Trophoblast cell (in vitro differentiated cells and primary cell): ENCODE measurements around the gene TRAPPC1.
A peak's percentile ranks its signal among the peaks of the same experiment; 100 is the strongest.

Experiments
- DNase-seq, 2 donors: peaks; one replicate each; pipeline ENCODE4 v3.0.0-alpha.2; 2016
- H2AFZ ChIP-seq: 2 replicates; pipeline ENCODE4 v1.6.1; 2013; ENCODE audit warnings: low read length, moderate library complexity, mild to moderate bottlenecking; ENCODE audit not compliant: insufficient read depth, poor library complexity
- H2AK5ac ChIP-seq: 2 replicates; pipeline ENCODE4 v1.6.1; 2013; ENCODE audit warnings: mild to moderate bottlenecking, low read length
- H2BK120ac ChIP-seq: 2 replicates; pipeline ENCODE4 v1.6.1; 2013; ENCODE audit warnings: low read length, mild to moderate bottlenecking, moderate library complexity; ENCODE audit not compliant: insufficient read depth, poor library complexity
- H2BK12ac ChIP-seq: 2 replicates; pipeline ENCODE4 v1.6.1; 2013; ENCODE audit warnings: mild to moderate bottlenecking, low read length, moderate library complexity
- H2BK5ac ChIP-seq: 2 replicates; pipeline ENCODE4 v1.6.1; 2013; ENCODE audit warnings: low read length, low read depth, moderate library complexity, mild to moderate bottlenecking; ENCODE audit not compliant: poor library complexity
- H3K14ac ChIP-seq: 2 replicates; pipeline ENCODE4 v1.6.1; 2013; ENCODE audit warnings: mild to moderate bottlenecking, low read length
- H3K18ac ChIP-seq: 2 replicates; pipeline ENCODE4 v1.6.1; 2013; ENCODE audit warnings: mild to moderate bottlenecking, low read length
- H3K23ac ChIP-seq: 2 replicates; pipeline ENCODE4 v1.6.1; 2013; ENCODE audit warnings: low read length
- H3K27ac ChIP-seq: 2 replicates; pipeline ENCODE4 v1.5.1; 2013; ENCODE audit warnings: low read depth, mild to moderate bottlenecking, inconsistent platforms, low read length, moderate library complexity
- H3K27me3 ChIP-seq: 2 replicates; pipeline ENCODE4 v1.6.1; 2013; ENCODE audit warnings: inconsistent platforms, mild to moderate bottlenecking, low read length, moderate library complexity; ENCODE audit not compliant: insufficient read depth
- H3K36me3 ChIP-seq, 2 experiments: 1 replicate in 1 of 2; 2 replicates in 1 of 2; pipeline ENCODE4 v1.6.1; 2013; ENCODE audit warnings: low read length in 2 of 2, mild to moderate bottlenecking in 2 of 2, moderate library complexity in 1 of 2; ENCODE audit not compliant: insufficient read depth in 2 of 2, control insufficient read depth in 1 of 2
- H3K4ac ChIP-seq: 2 replicates; pipeline ENCODE4 v1.6.1; 2013; ENCODE audit warnings: low read depth, mild to moderate bottlenecking, low read length, moderate library complexity
- H3K4me1 ChIP-seq, 2 experiments: 1 replicate in 1 of 2; 2 replicates in 1 of 2; pipeline ENCODE4 v1.6.1; 2013; ENCODE audit warnings: low read length in 2 of 2, mild to moderate bottlenecking in 2 of 2, moderate library complexity in 1 of 2; ENCODE audit not compliant: insufficient read depth in 2 of 2, control insufficient read depth in 1 of 2
- H3K4me2 ChIP-seq: 2 replicates; pipeline ENCODE4 v1.6.1; 2013; ENCODE audit warnings: inconsistent platforms, mild to moderate bottlenecking, low read length, moderate library complexity
- H3K4me3 ChIP-seq: 2 replicates; pipeline ENCODE4 v1.5.1; 2013; ENCODE audit warnings: mild to moderate bottlenecking, low read depth, low read length, inconsistent platforms
- H3K79me1 ChIP-seq: one replicate; pipeline ENCODE4 v1.6.1; 2013; ENCODE audit warnings: low read length
- H3K79me2 ChIP-seq: 2 replicates; pipeline ENCODE4 v1.6.1; 2013; ENCODE audit warnings: low read length, mild to moderate bottlenecking; ENCODE audit not compliant: control insufficient read depth, insufficient read depth, poor library complexity
- H3K9ac ChIP-seq: 2 replicates; pipeline ENCODE4 v1.6.1; 2013; ENCODE audit warnings: mild to moderate bottlenecking, low read length
- H3K9me3 ChIP-seq: 2 replicates; pipeline ENCODE4 v1.6.1; 2013; ENCODE audit warnings: low read depth, mild to moderate bottlenecking, control low read depth, inconsistent platforms, low read length; ENCODE audit not compliant: insufficient read depth
- H4K12ac ChIP-seq: 2 replicates; pipeline ENCODE4 v1.6.1; 2013; ENCODE audit warnings: low read depth, mild to moderate bottlenecking, low read length, moderate library complexity
- H4K8ac ChIP-seq: 2 replicates; pipeline ENCODE4 v1.6.1; 2013; ENCODE audit warnings: low read depth, mild to moderate bottlenecking, low read length, moderate library complexity
- H4K91ac ChIP-seq: one replicate; pipeline ENCODE4 v1.6.1; 2013; ENCODE audit warnings: low read depth, mild to moderate bottlenecking, low read length, moderate library complexity
- WGBS: extraction: QIAGEN DNeasy Blood & Tissue Kit; methylation state at CpG from one replicate; pipeline ENCODE4 v1.1.7; 2013; ENCODE audit warnings: missing lambda C conversion rate; ENCODE audit not compliant: insufficient read length, insufficient coverage; ENCODE audit errors: extremely low coverage; 5-methylcytosine and 5-hydroxymethylcytosine counted together

TRAPPC1 gene

GRCh38 chr17:7887482-7888183, 44.1 kb downstream of the TRAPPC1 start:
- Histone ChIP-seq H2BK12ac (peak overlapping the region; percentile 43), H3K4me2 (peak overlapping the region; percentile 94), H3K9ac (peak overlapping the region; percentile 73), H3K79me2 (peaks cover 17% of the 10 kb centered on the region), H3K4me1 (peaks cover 24 to 25% of the 10 kb centered on the region in 2 experiments), H3K4ac (peak overlapping the region; percentile 75), H3K14ac (peak overlapping the region; percentile 91), H4K91ac (peak overlapping the region; percentile 100), H2AK5ac (peak overlapping the region; percentile 71), H2AFZ (peak overlapping the region; percentile 85), H3K23ac (no peak overlapping the region), H3K27me3 (no peaks in the 10 kb centered on the region), H3K27ac (peak overlapping the region; percentile 93), H3K79me1 (peaks cover 37% of the 10 kb centered on the region), H3K36me3 (peaks cover 14 to 16% of the 10 kb centered on the region in 2 experiments), H3K9me3 (no peaks in the 10 kb centered on the region), H3K4me3 (peak overlapping the region; percentile 70), H2BK5ac (peak overlapping the region; percentile 99), H2BK120ac (peak overlapping the region; percentile 97), H4K8ac (peak overlapping the region; percentile 91), H4K12ac (peak overlapping the region; percentile 75), H3K18ac (peak overlapping the region; percentile 98)
- WGBS, result 83% methylated on average over 1 of the region's 35 CpGs
- DNase-seq, result peak; percentile 78 to 83

- H3K9me3 ChIP-seq, result no peaks in the 10 kb centered on the region
- H3K36me3 ChIP-seq, result peaks cover 14 to 17% of the 10 kb centered on the region in 2 experiments
- H3K9ac ChIP-seq, result no peak overlapping the region
- H2BK12ac ChIP-seq, result peak overlapping the region; percentile 27
- H3K79me1 ChIP-seq, result peaks cover 37% of the 10 kb centered on the region
- H3K4me3 ChIP-seq, result no peak overlapping the region
- no peak overlapping the region for H2AK5ac ChIP-seq
- H3K14ac ChIP-seq, result peak overlapping the region; percentile 86
- H3K27me3 ChIP-seq, result no peaks in the 10 kb centered on the region
- H2AFZ ChIP-seq, result no peak overlapping the region
- H3K79me2 ChIP-seq, result peaks cover 17% of the 10 kb centered on the region
- peak overlapping the region; percentile 13 for H2BK120ac ChIP-seq
- peak overlapping the region; percentile 94 for H3K4me2 ChIP-seq
- peak overlapping the region; percentile 85 for H3K27ac ChIP-seq
- peak overlapping the region; percentile 32 for H2BK5ac ChIP-seq
- no peak overlapping the region for H3K23ac ChIP-seq
- H3K4ac ChIP-seq, result peak overlapping the region; percentile 16
- H3K4me1 ChIP-seq, result peaks cover 24 to 27% of the 10 kb centered on the region in 2 experiments
- no CpG with 5 or more reads among the region's 8 CpGs for WGBS
- H4K12ac ChIP-seq, result no peak overlapping the region
- H3K18ac ChIP-seq, result no peak overlapping the region
- DNase-seq, result peak in 1 of 2 donors; percentile 54
- H4K91ac ChIP-seq, result peak overlapping the region; percentile 89
- peak overlapping the region; percentile 49 for H4K8ac ChIP-seq
These were observed 44.7 kb downstream of the TRAPPC1 start for GRCh38 chr17:7887038-7887481.

GRCh38 chr17:7886227-7887037, 45.3 kb downstream of the TRAPPC1 start:
- peak overlapping the region; percentile 13 for H2BK120ac ChIP-seq
- H3K4me2 ChIP-seq, result peak overlapping the region; percentile 94
- no peak overlapping the region for H2AFZ ChIP-seq
- H4K12ac ChIP-seq, result no peak overlapping the region
- no CpG with 5 or more reads among the region's 30 CpGs for WGBS
- DNase-seq, result peak in 1 of 2 donors; percentile 28
- no peaks in the 10 kb centered on the region for H3K27me3 ChIP-seq
- peaks cover 15 to 18% of the 10 kb centered on the region in 2 experiments for H3K36me3 ChIP-seq
- peak overlapping the region; percentile 89 for H4K91ac ChIP-seq
- peak overlapping the region; percentile 27 for H2BK12ac ChIP-seq
- peak overlapping the region; percentile 78 for H3K4me3 ChIP-seq
- H3K23ac ChIP-seq, result no peak overlapping the region
- peaks cover 24 to 28% of the 10 kb centered on the region in 2 experiments for H3K4me1 ChIP-seq
- H3K14ac ChIP-seq, result peak overlapping the region; percentile 86
- H3K9me3 ChIP-seq, result no peaks in the 10 kb centered on the region
- peak overlapping the region; percentile 48 for H3K4ac ChIP-seq
- H2BK5ac ChIP-seq, result peak overlapping the region; percentile 32
- H4K8ac ChIP-seq, result peak overlapping the region; percentile 49
- peaks cover 37% of the 10 kb centered on the region for H3K79me1 ChIP-seq
- H3K79me2 ChIP-seq, result peaks cover 17% of the 10 kb centered on the region
- peak overlapping the region; percentile 85 for H3K27ac ChIP-seq
- peak overlapping the region; percentile 42 for H3K9ac ChIP-seq
- peak overlapping the region; percentile 92 for H3K18ac ChIP-seq
- peak overlapping the region; percentile 38 for H2AK5ac ChIP-seq
